Gastroesophageal sphincter (tissue), 4 donors: ENCODE measurements around the gene RXRB. TPM values are rescaled to one million over a fixed set of nuclear protein-coding genes. Genes with fewer than 3 reads are reported as not detected.

ENCODE experiments used
- ATAC-seq: fragments of 150-250 bp; one replicate; pipeline ENCODE4 v1.9.1; 2016; ENCODE audit warnings: mild to moderate bottlenecking, moderate library complexity
- H3K27ac ChIP-seq, 4 donors: fragments of 200-600 bp; sonication (generic) in 3 of 4; 1 replicate in 3 of 4; 2 replicates in 1 of 4; pipeline ENCODE4 v1.5.1; 2016 to 2019
- H3K27me3 ChIP-seq: fragments of 200-600 bp; sonication (generic); one replicate; pipeline ENCODE4 v1.5.1; 2019
- H3K36me3 ChIP-seq, 2 donors: fragments of 200-600 bp; sonication (generic); one replicate each; pipeline ENCODE4 v1.5.1; 2019; ENCODE audit warnings: control low read depth in 1 of 2
- H3K4me1 ChIP-seq, 3 donors: fragments of 200-600 bp; sonication (generic); 1 replicate in 2 of 3; 2 replicates in 1 of 3; pipeline ENCODE4 v1.5.1; 2016 to 2019; ENCODE audit warnings: control low read depth in 2 of 3
- H3K4me3 ChIP-seq, 2 donors: fragments of 200-600 bp; sonication (generic); one replicate each; pipeline ENCODE4 v1.5.1; 2019; ENCODE audit warnings: mild to moderate bottlenecking in 1 of 2, moderate library complexity in 1 of 2
- H3K9me3 ChIP-seq, 3 donors: fragments of 200-600 bp; sonication (generic); one replicate each; pipeline ENCODE4 v1.5.1; 2017 to 2019; ENCODE audit warnings: control low read depth in 2 of 3
- EP300 ChIP-seq: sonication (generic); formaldehyde crosslinking; IDR thresholded peaks from one replicate; pipeline ENCODE4 v1.6.1; 2017; ENCODE audit warnings: antibody characterized with exemption, mild to moderate bottlenecking
- POLR2A ChIP-seq, 2 donors: fragments of 450-650 bp; IDR thresholded peaks; one replicate each; pipeline ENCODE4 v1.6.1; 2017; ENCODE audit warnings: antibody characterized with exemption in 2 of 2, mild to moderate bottlenecking in 2 of 2, moderate library complexity in 1 of 2
- POLR2AphosphoS5 ChIP-seq: sonication (generic); formaldehyde crosslinking; IDR thresholded peaks from one replicate; pipeline ENCODE4 v1.6.1; 2017; ENCODE audit warnings: antibody characterized with exemption
- WGBS, 2 donors: methylation state at CpG; one replicate each; pipeline ENCODE4 v1.1.5; 2018; ENCODE audit warnings: low coverage in 1 of 2; 5-methylcytosine and 5-hydroxymethylcytosine counted together
- total RNA-seq, 4 donors: library from RNA; depleted of rRNA; stranded (reverse); fragments of >200 nt; gene quantifications; one replicate each; pipeline ENCODE4 v1.1.0, GENCODE V29; 2016
- TF ChIP-seq, protein P1 (sequence below), 4 experiments: fragments of 200-600 bp in 2 of 4; fragments of 450-650 bp in 2 of 4; sonication (generic) in 1 of 4; IDR thresholded peaks; one replicate each; pipeline ENCODE4 v1.5.1; 2017 to 2019; ENCODE audit warnings: antibody characterized with exemption in 4 of 4, mild to moderate bottlenecking in 2 of 4, moderate library complexity in 2 of 4

Gene RXRB
- total RNA-seq, 4 donors from 2014 or later: 20.0 to 38.8 (median 28.9) TPM

DNA sequence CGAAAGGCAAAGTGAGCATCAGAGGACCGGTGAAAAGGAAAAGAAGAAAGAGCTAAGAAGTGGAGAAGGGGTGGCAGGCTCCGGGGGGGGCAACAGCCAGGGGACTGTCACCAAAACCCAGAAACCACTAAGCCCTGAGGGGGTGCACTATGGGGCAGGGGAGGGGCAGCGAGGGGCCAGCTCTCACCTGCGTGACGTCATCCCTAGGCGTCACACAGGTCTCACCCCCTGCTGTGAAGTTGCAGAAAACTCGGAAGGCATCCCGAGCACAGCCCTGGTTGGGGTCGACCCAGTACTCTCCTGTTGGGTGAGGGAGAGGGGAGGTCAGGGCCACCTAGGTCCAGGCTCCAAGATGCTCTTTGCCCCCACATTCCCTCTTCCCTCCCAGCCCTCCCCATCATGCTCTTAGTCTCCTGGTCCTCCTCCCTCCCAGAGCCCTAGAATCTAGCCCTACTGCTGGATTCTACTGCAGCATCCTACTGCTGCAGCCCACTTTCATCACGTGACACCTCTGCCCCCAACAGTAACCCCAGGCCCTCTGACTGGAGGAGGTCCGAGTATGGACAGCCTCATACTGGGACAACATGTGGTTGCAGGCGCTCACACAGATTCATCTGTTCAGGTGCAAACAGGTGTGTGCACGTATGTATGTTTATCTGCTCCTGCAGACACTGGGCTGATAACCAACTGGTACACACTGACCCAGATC, 35.6 kb downstream of the RXRB start:
- Histone ChIP-seq H3K4me1 (peaks cover 0 to 21% (median 12%) of the 10 kb centered on the region in 3 donors), H3K9me3 (no peaks in the 10 kb centered on the region), H3K36me3 (no peaks in the 10 kb centered on the region), H3K27me3 (no peaks in the 10 kb centered on the region), H3K4me3 (no peak overlapping the region), H3K27ac (no peak overlapping the region)
- ATAC-seq: no peak
- 64 to 69% methylated on average over 4 to 7 of the region's 14 CpGs for WGBS, 2 donors
- TF ChIP-seq POLR2AphosphoS5 (no peak), POLR2A (IDR thresholded peaks at IDR 0.05) (no peak)

DNA sequence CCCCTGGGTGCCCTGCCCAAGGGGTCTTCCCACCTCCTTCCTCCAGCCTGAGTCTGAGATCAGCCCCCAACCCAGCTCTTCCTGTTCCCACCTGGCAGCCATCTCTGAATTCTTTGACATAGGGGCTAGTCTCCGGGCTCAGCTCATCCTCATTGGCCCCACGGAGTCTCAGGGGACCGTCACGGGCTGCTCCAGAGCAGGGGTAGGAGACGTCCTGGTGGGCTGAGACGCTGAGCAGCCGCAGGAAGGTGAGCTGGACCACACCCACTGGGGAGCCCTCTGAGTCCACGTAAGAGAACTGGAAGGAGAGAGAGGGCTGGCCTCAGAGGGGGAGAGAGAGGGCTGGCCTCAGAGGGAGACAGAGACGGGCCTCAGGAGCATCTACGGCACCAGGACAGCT, 36.3 kb downstream of the RXRB start:
- 36 to 37% methylated on average over 2 to 6 of the region's 10 CpGs for WGBS, 2 donors
- H3K36me3 ChIP-seq: no peaks in the 10 kb centered on the region
- no peak for TF ChIP-seq EP300
- no peak for TF ChIP-seq POLR2A (IDR thresholded peaks at IDR 0.05)
- no peak for TF ChIP-seq POLR2AphosphoS5
- TF ChIP-seq, protein P1, sequence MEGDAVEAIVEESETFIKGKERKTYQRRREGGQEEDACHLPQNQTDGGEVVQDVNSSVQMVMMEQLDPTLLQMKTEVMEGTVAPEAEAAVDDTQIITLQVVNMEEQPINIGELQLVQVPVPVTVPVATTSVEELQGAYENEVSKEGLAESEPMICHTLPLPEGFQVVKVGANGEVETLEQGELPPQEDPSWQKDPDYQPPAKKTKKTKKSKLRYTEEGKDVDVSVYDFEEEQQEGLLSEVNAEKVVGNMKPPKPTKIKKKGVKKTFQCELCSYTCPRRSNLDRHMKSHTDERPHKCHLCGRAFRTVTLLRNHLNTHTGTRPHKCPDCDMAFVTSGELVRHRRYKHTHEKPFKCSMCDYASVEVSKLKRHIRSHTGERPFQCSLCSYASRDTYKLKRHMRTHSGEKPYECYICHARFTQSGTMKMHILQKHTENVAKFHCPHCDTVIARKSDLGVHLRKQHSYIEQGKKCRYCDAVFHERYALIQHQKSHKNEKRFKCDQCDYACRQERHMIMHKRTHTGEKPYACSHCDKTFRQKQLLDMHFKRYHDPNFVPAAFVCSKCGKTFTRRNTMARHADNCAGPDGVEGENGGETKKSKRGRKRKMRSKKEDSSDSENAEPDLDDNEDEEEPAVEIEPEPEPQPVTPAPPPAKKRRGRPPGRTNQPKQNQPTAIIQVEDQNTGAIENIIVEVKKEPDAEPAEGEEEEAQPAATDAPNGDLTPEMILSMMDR (IDR thresholded peaks at IDR 0.05): no peak
- H3K9me3 ChIP-seq: no peaks in the 10 kb centered on the region
- no peak overlapping the region for H3K27ac ChIP-seq
- ATAC-seq: no peak
- H3K4me3 ChIP-seq: no peak overlapping the region
- peaks cover 0 to 21% (median 12%) of the 10 kb centered on the region in 3 donors for H3K4me1 ChIP-seq
- no peaks in the 10 kb centered on the region for H3K27me3 ChIP-seq

DNA sequence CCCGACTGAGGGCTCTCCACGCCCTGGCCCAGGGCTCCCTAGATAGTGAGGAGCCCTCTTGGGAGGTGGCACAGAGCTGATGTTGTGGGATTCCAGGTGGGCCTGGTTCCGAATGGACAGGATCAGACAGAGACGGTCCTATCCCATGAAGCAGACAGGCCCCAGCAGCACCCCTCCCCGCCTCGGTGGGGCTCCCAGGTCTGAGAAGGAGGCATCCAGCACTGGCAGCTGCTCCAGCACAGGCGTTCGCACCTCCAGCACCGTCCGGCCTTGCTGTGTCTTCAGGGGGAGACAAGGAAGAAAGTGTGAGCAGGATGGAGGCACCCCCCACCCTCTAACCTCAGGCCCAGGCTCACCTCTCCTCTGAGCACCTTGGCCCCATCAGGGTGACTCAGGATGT, 36.9 kb downstream of the RXRB start:
- H3K4me3 ChIP-seq: no peak overlapping the region
- H3K36me3 ChIP-seq: no peaks in the 10 kb centered on the region
- H3K27me3 ChIP-seq: no peaks in the 10 kb centered on the region
- H3K9me3 ChIP-seq: no peaks in the 10 kb centered on the region
- ATAC-seq: no peak
- 95% methylated on average over 4 of the region's 10 CpGs; no CpG with 5 or more reads in 1 of the 2 donors for WGBS, 2 donors
- H3K4me1 ChIP-seq: peaks cover 0 to 21% (median 12%) of the 10 kb centered on the region in 3 donors
- no peak overlapping the region for H3K27ac ChIP-seq
- TF ChIP-seq POLR2AphosphoS5 (no peak), EP300 (no peak), POLR2A (IDR thresholded peaks at IDR 0.05) (no peak)
- TF ChIP-seq, protein P1 (IDR thresholded peaks at IDR 0.05): no peak

DNA sequence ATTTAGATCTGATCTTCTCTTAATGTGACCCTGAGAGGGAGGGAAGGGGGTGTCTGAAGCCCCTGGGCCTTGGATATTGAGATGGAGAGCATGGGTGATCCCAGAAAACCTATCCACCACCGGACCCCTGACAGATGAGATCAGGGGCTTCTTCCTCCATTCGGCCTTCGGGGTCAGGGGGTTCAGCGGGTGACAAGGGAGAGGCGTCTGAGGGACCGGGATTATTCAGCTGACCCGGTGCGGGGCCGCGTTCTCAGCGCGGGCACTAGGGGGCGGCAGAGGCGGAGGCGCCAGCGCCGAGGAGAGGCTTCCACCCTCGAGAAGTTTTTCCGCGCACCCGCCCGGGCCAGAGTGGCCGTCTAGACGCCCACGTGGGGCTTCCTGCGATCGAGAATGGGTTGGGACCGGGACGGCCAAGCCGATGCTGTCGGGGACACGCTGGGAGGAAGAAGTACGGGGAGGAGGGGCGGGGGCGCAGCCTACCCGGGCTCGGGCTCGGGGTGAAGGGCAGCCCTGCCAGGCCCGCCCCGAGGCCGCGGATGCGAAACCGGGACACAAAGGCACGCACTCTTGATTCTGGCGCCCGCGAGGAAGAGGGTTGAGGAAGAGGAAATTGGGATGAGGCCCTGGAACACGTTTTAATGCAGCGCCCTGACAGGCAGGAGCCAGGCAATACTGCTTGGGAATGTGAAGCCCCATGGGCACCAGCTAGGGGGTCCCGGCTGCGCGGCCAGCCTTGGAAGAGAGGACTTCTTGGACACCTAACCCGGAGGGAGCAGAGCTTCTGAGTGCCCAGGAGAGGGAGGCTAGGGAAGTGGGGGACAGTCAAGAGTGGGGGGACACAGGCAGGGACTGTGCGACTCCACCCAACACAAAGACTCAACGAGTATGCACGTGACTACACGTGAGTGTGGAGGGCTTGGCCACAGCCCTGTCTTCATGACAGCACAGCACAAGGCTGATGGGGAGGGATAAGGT, 38.8 kb downstream of the RXRB start:
- Histone ChIP-seq H3K27me3 (no peaks in the 10 kb centered on the region), H3K4me1 (peaks cover 0 to 21% (median 12%) of the 10 kb centered on the region in 3 donors), H3K4me3 (peak overlapping the region; percentile 39 to 57), H3K9me3 (no peaks in the 10 kb centered on the region), H3K27ac (peak overlapping the region in 3 of 4 donors; percentile 73 to 77 (median 77)), H3K36me3 (no peaks in the 10 kb centered on the region)
- ATAC-seq: peak; percentile 89
- 16 to 35% methylated on average over 9 to 13 of the region's 58 CpGs for WGBS, 2 donors
- TF ChIP-seq POLR2A (IDR thresholded peaks at IDR 0.05): no peak
- peak; percentile 9 for TF ChIP-seq POLR2AphosphoS5
- no peak for TF ChIP-seq EP300
- TF ChIP-seq, protein P1 (IDR thresholded peaks at IDR 0.05): peak in 3 of 4 experiments; percentile 92 to 96 (median 93)

DNA sequence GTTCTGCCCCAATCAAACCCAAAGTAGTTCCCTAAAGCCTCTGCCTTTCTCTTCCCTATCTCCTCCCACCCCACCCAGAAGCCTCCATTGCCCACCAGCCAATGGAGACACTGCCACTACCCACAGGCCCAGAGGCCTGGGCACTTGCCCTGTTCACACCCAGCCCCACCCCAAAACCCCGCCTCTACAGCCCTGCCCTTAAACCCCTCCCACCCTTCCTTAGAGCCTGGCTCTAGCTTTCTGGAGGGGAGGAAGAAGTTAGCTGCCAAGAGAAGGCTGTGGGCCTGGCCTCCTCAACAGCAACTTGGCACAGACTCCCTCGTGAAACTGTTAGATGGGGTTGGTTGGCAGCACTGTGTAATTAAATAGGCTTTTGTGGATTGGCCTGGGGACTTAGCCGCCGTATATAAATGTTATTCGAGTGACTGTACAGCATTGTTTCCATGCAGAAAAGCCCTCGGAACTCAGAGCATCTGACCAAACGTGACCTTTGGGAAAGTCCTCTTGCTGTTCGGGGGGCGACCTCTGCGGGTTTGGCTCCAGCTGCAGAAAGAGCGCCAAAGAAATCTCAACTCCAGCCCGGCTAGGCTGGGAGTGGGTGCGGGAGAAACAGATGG, 39.6 kb downstream of the RXRB start:
- TF ChIP-seq EP300 (no peak), POLR2AphosphoS5 (peak; percentile 70)
- Histone ChIP-seq H3K4me3 (peak overlapping the region in 1 of 2 donors; percentile 57), H3K4me1 (peaks cover 0 to 21% (median 12%) of the 10 kb centered on the region in 3 donors), H3K9me3 (no peaks in the 10 kb centered on the region), H3K27ac (peak overlapping the region in 3 of 4 donors; percentile 73 to 77 (median 77)), H3K27me3 (no peaks in the 10 kb centered on the region), H3K36me3 (no peaks in the 10 kb centered on the region)
- peak; percentile 69 for ATAC-seq
- WGBS, 2 donors: 17 to 35% methylated on average over 2 to 5 of the region's 13 CpGs
